CD4-positive, alpha-beta T cell (primary cell): ENCODE results near the gene ZNF17. TPM values are rescaled to one million over a fixed set of nuclear protein-coding genes. Genes with fewer than 3 reads are reported as not detected.
A peak's percentile ranks its signal among the peaks of the same experiment; 100 is the strongest.

Experiments
- ATAC-seq: fragments of 200-7000 bp; cut with Tn5 transposase; one replicate; pipeline ENCODE4 v1.10.0; 2022; ENCODE audit warnings: mild to moderate bottlenecking; ENCODE audit not compliant: poor library complexity
- CTCF ChIA-PET: fragments of 350-600 bp; sonication (Branson Sonifier 250); formaldehyde crosslinking; loops from one replicate; lab custom pipeline; 2021; ENCODE audit warnings: antibody characterized with exemption, inconsistent platforms; lab: Charles Lee
- POLR2A ChIA-PET: fragments of 350-600 bp; sonication (Branson Sonifier 250); formaldehyde crosslinking; loops from one replicate; lab custom pipeline; 2021; ENCODE audit warnings: antibody characterized with exemption, inconsistent platforms; lab: Charles Lee
- DNase-seq, 14 experiments: peaks; one replicate each; pipeline ENCODE4 v3.0.0-alpha.2; 2013 to 2020; ENCODE audit warnings: mixed read lengths in 2 of 14
- H3K27ac ChIP-seq, 2 donors: one replicate each; pipeline versions ENCODE4 v1.5.1 to v1.7.0; 2013; ENCODE audit warnings: low read length in 2 of 2, low read depth in 1 of 2, mild to moderate bottlenecking in 1 of 2
- H3K27me3 ChIP-seq, 2 experiments: 1 replicate in 1 of 2; 2 replicates in 1 of 2; pipeline versions ENCODE4 v1.6.1 to v1.7.0; 2013; ENCODE audit warnings: low read length in 2 of 2, control low read depth in 1 of 2, mild to moderate bottlenecking in 1 of 2, moderate library complexity in 1 of 2; ENCODE audit not compliant: insufficient read depth in 2 of 2, control insufficient read depth in 1 of 2
- H3K36me3 ChIP-seq: one replicate; pipeline ENCODE4 v1.6.1; 2013; ENCODE audit warnings: low read length, control low read depth; ENCODE audit not compliant: insufficient read depth
- H3K4me1 ChIP-seq: one replicate; pipeline ENCODE4 v1.6.1; 2013; ENCODE audit warnings: low read length, control low read depth; ENCODE audit not compliant: insufficient read depth
- H3K4me3 ChIP-seq: one replicate; pipeline ENCODE4 v1.5.1; 2013; ENCODE audit warnings: mild to moderate bottlenecking, low read length, moderate library complexity
- H3K9me3 ChIP-seq, 2 experiments: 1 replicate in 1 of 2; 2 replicates in 1 of 2; pipeline versions ENCODE4 v1.6.1 to v1.7.0; 2013; ENCODE audit warnings: low read length in 2 of 2, mild to moderate bottlenecking in 2 of 2, control low read depth in 1 of 2, moderate library complexity in 1 of 2; ENCODE audit not compliant: control insufficient read depth in 1 of 2, insufficient read depth in 1 of 2
- H3K27ac Mint-ChIP-seq: one replicate; pipeline ENCODE4 v1.8.0; 2020; ENCODE audit warnings: mixed read lengths
- H3K27me3 Mint-ChIP-seq: one replicate; pipeline ENCODE4 v1.8.0; 2021; ENCODE audit warnings: mixed read lengths
- H3K36me3 Mint-ChIP-seq: one replicate; pipeline ENCODE4 v1.8.0; 2021; ENCODE audit warnings: low read depth, mixed read lengths
- H3K4me1 Mint-ChIP-seq: one replicate; pipeline ENCODE4 v1.8.0; 2021; ENCODE audit warnings: low read depth, mixed read lengths
- H3K4me3 Mint-ChIP-seq: one replicate; pipeline ENCODE4 v1.8.0; 2020; ENCODE audit warnings: mild to moderate bottlenecking, mixed read lengths
- H3K9me3 Mint-ChIP-seq: one replicate; pipeline ENCODE4 v1.8.0; 2020; ENCODE audit warnings: mixed read lengths
- CTCF ChIP-seq: fragments of 200-600 bp; IDR thresholded peaks from one replicate; pipeline ENCODE4 v1.8.0; 2022; ENCODE audit warnings: antibody characterized with exemption, mild to moderate bottlenecking
- intact Hi-C, 2 experiments: fragments of 100-400 bp; cut with DNase I in 1 of 2; cut with micrococcal nuclease in 1 of 2; formaldehyde crosslinking; loops; one replicate each; pipeline versions ENCODE4 v1.15.1 to v1.9.0; 2023 to 2025; cut with DNase I, micrococcal nuclease
- total RNA-seq, 174 experiments: library from RNA in 2 of 174; stranded (reverse) in 2 of 174; gene quantifications; one replicate each; pipeline ENCODE4 v1.2.3 and lab custom pipeline; 2021 to 2026

The ZNF17 gene
- total RNA-seq, 2 experiments from 2014 or later, result 9.3 to 10.0 TPM

DNA sequence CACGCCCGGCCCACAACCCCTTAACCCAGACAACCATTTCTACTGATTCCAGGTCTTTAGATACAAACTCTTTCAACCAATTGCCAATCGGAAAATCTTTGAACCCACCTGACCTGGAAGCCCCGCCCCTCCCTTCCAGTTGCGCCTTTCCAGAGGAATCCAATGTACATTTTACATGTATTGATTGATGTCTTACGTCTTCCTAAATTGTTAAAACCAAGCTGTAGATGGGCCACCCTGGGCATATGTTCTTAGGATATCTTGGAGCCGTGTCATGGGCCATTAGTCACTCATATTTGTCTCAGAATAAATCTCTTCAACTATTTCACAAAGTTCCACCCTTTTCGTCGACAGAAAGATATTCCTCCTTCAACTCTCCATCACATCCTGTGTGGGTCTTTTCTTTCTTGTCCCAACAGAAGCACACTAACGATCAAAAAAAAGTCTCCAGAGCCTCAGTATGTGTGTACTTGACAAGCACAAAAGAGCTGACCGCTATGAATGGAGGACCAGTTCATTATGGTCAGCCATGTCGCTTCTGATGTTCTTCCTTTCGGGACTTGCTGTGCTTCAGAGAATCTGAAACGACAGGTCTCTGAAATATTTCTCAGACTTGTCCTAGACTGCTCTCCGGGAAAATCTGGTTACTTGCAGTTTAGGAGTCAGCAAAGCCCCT is 23.6 kb downstream of the ZNF17 start:
- Histone ChIP-seq H3K4me1 (peaks cover 21% of the 10 kb centered on the region), H3K27ac (no peak overlapping the region), H3K27me3 (no peaks in the 10 kb centered on the region), H3K36me3 (peaks cover 16% of the 10 kb centered on the region), H3K4me3 (peak overlapping the region; percentile 79), H3K9me3 (peaks cover 4 to 14% of the 10 kb centered on the region in 2 experiments)
- H3K4me1 Mint-ChIP-seq, result peaks cover 26% of the 10 kb centered on the region
- peaks cover 46% of the 10 kb centered on the region for H3K36me3 Mint-ChIP-seq
- peak; percentile 6 for ATAC-seq
- intact Hi-C loops, result loop anchor here (1.0 to 10.0 kb wide), 10 partner anchors 23 to 840 kb away; partner anchors contain the start of genes ZNF17 (in 2 of the 2), ZNF548 (in 2 of the 2), ZNF772 (in 2 of the 2) and TRAPPC2B (in 1 of the 2)
- H3K9me3 Mint-ChIP-seq, result peaks cover 12% of the 10 kb centered on the region
- H3K4me3 Mint-ChIP-seq, result peak overlapping the region; percentile 97
- ChIA-PET CTCF (interaction anchor here (1.5 kb wide), 1 partner anchor 43 kb away, joined by 4 read pairs; the partner anchor contains the start of gene ZNF772), POLR2A (interaction anchor here (0.6 to 1.2 kb wide), 2 partner anchors 418 to 749 kb away, joined by 3 to 5 read pairs; partner anchors contain the start of gene ZNF274)
- DNase-seq, result peak in 1 of 14 experiments; percentile 15
- no peak for TF ChIP-seq CTCF
- peak overlapping the region; percentile 70 for H3K27ac Mint-ChIP-seq
- H3K27me3 Mint-ChIP-seq, result no peaks in the 10 kb centered on the region

DNA sequence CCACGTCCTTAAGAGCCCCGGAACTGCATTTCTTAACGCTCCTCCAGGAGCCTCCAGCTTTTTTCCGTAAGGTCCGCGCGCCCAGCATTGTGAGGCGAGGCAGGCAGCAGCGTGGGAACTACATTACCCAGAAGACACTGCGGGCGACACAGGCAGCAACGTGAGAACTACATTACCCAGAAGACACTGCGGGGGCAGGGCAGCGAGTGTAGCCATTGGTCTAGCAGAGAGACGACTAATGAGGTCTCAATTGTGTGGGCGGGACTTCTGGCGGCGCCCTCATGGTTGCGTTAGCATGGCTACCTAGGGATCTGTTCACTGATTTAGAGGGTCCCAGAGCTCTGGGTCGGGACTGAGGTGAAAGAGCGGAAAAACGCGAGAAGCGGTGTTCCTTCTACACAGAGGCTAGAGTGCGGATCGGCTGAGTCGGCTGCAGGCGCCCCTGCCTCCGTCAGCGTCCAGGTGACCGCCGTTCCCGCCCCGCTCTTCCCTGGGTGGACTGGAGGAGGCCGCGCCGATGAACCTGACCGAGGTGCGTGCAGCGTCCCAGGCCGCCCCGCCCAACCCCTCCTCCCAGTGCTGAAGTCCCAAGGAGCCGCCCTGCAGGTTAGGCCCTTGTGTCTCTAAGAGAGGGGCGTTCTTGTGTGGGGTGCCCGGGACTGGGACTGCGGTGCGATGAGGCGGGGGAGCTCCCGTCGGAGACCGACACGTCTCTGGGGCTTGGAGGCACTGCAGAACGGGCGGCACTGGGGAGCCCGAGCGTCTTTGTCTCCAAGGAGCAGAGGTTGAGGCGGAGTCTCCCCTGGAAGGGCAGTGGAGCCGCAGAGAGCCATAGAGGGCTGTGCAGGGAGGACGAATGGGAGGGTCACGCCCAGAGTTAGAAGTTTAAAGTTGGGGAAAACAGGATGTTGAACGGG is 24.4 kb downstream of the ZNF17 start, which contains the start of gene ZNF749:
Gene ZNF749, plus strand, starts transcription at position 264 of the 917 bp plus-strand sequence. Its CDS starts 254 bp downstream, at position 518.
- ChIA-PET CTCF (interaction anchor here (0.7 to 1.5 kb wide), 2 partner anchors 42 to 312 kb away, joined by 3 to 4 read pairs; partner anchors contain the start of gene ZNF772), POLR2A (interaction anchor here (1.4 kb wide), 1 partner anchor 12 kb away, joined by 3 read pairs; no protein-coding TSS in a partner anchor)
- no peaks in the 10 kb centered on the region for H3K27me3 Mint-ChIP-seq
- peaks cover 54% of the 10 kb centered on the region for H3K36me3 Mint-ChIP-seq
- no peak for TF ChIP-seq CTCF
- Histone ChIP-seq H3K27ac (peak within 1 kb of the TSS; percentile 47 to 67), H3K36me3 (peaks cover 24% of the 10 kb centered on the region), H3K4me3 (peak within 1 kb of the TSS; percentile 79), H3K4me1 (peaks cover 21% of the 10 kb centered on the region), H3K27me3 (no peaks in the 10 kb centered on the region), H3K9me3 (peaks cover 4 to 21% of the 10 kb centered on the region in 2 experiments)
- H3K27ac Mint-ChIP-seq, result peak within 1 kb of the TSS; percentile 70
- H3K9me3 Mint-ChIP-seq, result peaks cover 19% of the 10 kb centered on the region
- intact Hi-C loops, result loop anchor here (1.0 to 10.0 kb wide), 10 partner anchors 24 to 841 kb away; partner anchors contain the start of genes ZNF548 (in 2 of the 2), ZNF772 (in 2 of the 2), TRAPPC2B (in 1 of the 2) and ZNF17 (in 1 of the 2)
- DNase-seq (peak; percentile 91 to 99 (median 97)), ATAC-seq (peak; percentile 100)
- peaks cover 31% of the 10 kb centered on the region for H3K4me1 Mint-ChIP-seq
- H3K4me3 Mint-ChIP-seq, result peak within 1 kb of the TSS; percentile 97

GRCh38 chr19:57436417-57436816 is 25.5 kb downstream of the ZNF17 start:
- Histone ChIP-seq H3K4me3 (no peak overlapping the region), H3K27me3 (no peaks in the 10 kb centered on the region), H3K9me3 (peaks cover 4 to 32% of the 10 kb centered on the region in 2 experiments), H3K4me1 (peaks cover 21% of the 10 kb centered on the region), H3K36me3 (peaks cover 25% of the 10 kb centered on the region), H3K27ac (no peak overlapping the region)
- intact Hi-C loops, result loop anchor here in 1 of 2 experiments (10.0 kb wide), 1 partner anchor 842 kb away; the partner anchor contains the start of gene ZNF71
- no peaks in the 10 kb centered on the region for H3K27me3 Mint-ChIP-seq
- CTCF ChIA-PET, result no interaction called here
- POLR2A ChIA-PET, result interaction anchor here (1.4 kb wide), 1 partner anchor 11 kb away, joined by 3 read pairs; no protein-coding TSS in a partner anchor
- DNase-seq, result no peak
- H3K9me3 Mint-ChIP-seq, result peaks cover 26% of the 10 kb centered on the region
- peak overlapping the region; percentile 97 for H3K4me3 Mint-ChIP-seq
- peak overlapping the region; percentile 70 for H3K27ac Mint-ChIP-seq
- peaks cover 31% of the 10 kb centered on the region for H3K4me1 Mint-ChIP-seq
- no peak for TF ChIP-seq CTCF
- ATAC-seq, result no peak
- peaks cover 63% of the 10 kb centered on the region for H3K36me3 Mint-ChIP-seq
